Measurements from ENCODE around the gene FGR. TPM values are rescaled to one million over a fixed set of nuclear protein-coding genes. Genes with fewer than 3 reads are reported as not detected.

The FGR gene
- total RNA-seq, 1 donor from 2014 or later = not detected

DNA sequence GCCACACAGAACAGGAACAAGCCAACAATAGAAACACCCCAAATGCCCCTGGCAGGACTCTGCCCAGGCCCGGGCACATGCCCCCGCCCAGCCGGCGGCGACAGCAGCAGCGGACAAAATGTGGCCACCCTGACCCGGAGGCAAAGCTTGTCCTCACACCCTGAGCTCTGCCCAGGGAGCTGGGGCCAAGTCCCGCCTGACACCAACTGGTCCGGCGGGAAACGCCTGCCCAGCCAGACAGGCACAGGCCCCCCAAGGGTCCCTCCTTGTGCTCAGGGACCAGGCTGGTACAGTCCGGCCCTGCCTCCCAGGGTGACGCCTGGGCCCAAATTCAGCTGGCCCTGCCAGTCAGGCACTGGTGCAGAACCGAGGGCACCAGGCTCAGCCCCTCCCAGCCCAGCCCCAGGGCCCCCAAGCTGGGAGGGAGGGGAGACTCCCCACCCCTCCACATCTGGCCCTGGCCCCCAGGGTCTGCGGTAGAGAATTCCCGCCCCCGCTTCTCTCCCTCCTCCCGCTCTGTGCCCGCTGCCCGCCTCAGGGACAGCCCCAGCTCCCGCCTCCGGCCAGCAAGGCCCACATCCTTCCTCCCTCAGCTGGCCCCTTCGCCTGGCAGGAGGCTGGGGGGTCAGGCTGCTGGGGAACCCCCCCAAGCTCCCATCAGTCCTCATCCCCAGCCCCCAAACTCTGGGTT lies 33.1 kb downstream of the FGR start:
- Histone ChIP-seq H3K79me2 (ENCODE audit: insufficient read depth, low read length) (peaks cover 62% of the 10 kb centered on the region), H3K36me3 (ENCODE audit: insufficient read depth, low read length) (no peaks in the 10 kb centered on the region), H3K9me3 (ENCODE audit: insufficient read depth, low read depth, low read length) (no peaks in the 10 kb centered on the region), H2AFZ (ENCODE audit: low read depth, low read length) (no peak overlapping the region), H3K9ac (ENCODE audit: low read length) (peak overlapping the region; percentile 81), H3K4me3 (ENCODE audit: insufficient read depth, low read depth, low read length) (peak overlapping the region; percentile 72), H3K27ac (ENCODE audit: low read depth, low read length) (no peak overlapping the region), H3K4me2 (ENCODE audit: low read length) (peak overlapping the region; percentile 97), H3K4me1 (ENCODE audit: insufficient read depth, low read length) (peaks cover 55% of the 10 kb centered on the region), H3K27me3 (ENCODE audit: insufficient read depth, low read length) (no peaks in the 10 kb centered on the region), H4K20me1 (ENCODE audit: insufficient read depth, low read length) (peaks cover 59% of the 10 kb centered on the region)
- Mint-ChIP-seq H3K4me3 (ENCODE audit: unreplicated experiment) (peak overlapping the region; percentile 94), H3K27ac (ENCODE audit: unreplicated experiment) (no peak overlapping the region), H3K36me3 (ENCODE audit: low read depth, unreplicated experiment) (no peaks in the 10 kb centered on the region), H3K27me3 (ENCODE audit: low read depth, unreplicated experiment) (no peaks in the 10 kb centered on the region), H3K4me1 (ENCODE audit: low read depth, unreplicated experiment) (peaks cover 39% of the 10 kb centered on the region), H3K9me3 (ENCODE audit: unreplicated experiment) (no peaks in the 10 kb centered on the region)
- TF ChIP-seq EZH2 (IDR thresholded peaks at IDR 0.05; ENCODE audit: insufficient read depth, low read length) = no peak
- TF ChIP-seq, protein P1, sequence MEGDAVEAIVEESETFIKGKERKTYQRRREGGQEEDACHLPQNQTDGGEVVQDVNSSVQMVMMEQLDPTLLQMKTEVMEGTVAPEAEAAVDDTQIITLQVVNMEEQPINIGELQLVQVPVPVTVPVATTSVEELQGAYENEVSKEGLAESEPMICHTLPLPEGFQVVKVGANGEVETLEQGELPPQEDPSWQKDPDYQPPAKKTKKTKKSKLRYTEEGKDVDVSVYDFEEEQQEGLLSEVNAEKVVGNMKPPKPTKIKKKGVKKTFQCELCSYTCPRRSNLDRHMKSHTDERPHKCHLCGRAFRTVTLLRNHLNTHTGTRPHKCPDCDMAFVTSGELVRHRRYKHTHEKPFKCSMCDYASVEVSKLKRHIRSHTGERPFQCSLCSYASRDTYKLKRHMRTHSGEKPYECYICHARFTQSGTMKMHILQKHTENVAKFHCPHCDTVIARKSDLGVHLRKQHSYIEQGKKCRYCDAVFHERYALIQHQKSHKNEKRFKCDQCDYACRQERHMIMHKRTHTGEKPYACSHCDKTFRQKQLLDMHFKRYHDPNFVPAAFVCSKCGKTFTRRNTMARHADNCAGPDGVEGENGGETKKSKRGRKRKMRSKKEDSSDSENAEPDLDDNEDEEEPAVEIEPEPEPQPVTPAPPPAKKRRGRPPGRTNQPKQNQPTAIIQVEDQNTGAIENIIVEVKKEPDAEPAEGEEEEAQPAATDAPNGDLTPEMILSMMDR (IDR thresholded peaks at IDR 0.05; ENCODE audit: insufficient read depth, low read depth, low read length) = no peak
- FAIRE-seq (no peak), DNase-seq (ENCODE audit: low read depth) (no peak)

DNA sequence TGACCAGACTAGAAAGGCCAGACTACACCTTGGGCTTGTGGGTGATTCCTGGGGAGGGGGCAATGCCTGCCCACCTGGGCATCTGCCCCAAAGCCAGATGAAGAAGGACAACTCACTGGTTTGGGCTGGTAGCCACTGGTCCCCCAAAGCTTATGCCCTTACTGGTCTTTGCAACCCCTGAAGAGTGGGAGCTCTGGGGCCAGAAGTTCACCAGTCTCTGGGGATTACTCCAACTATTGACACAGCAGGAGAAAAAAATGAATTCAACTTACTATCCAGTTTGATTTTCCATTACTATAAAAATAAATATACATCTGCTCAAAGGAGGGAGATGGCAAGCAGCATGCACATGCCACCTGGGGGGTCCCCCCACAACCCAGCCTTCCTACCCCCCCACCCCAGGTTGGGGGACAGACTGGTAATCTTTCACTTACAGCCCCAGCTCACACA lies 33.6 kb downstream of the FGR start:
- H3K4me1 ChIP-seq (ENCODE audit: insufficient read depth, low read length) = peaks cover 55% of the 10 kb centered on the region
- Mint-ChIP-seq H3K27ac (ENCODE audit: unreplicated experiment) (no peak overlapping the region), H3K27me3 (ENCODE audit: low read depth, unreplicated experiment) (no peaks in the 10 kb centered on the region), H3K4me3 (ENCODE audit: unreplicated experiment) (peak overlapping the region; percentile 94), H3K9me3 (ENCODE audit: unreplicated experiment) (no peaks in the 10 kb centered on the region), H3K4me1 (ENCODE audit: low read depth, unreplicated experiment) (peaks cover 34% of the 10 kb centered on the region), H3K36me3 (ENCODE audit: low read depth, unreplicated experiment) (no peaks in the 10 kb centered on the region)
- no peak overlapping the region for H2AFZ ChIP-seq (ENCODE audit: low read depth, low read length)
- FAIRE-seq (no peak), DNase-seq (ENCODE audit: low read depth) (no peak)
- peak overlapping the region; percentile 72 for H3K4me3 ChIP-seq (ENCODE audit: insufficient read depth, low read depth, low read length)
- H3K27ac ChIP-seq (ENCODE audit: low read depth, low read length) = no peak overlapping the region
- peak overlapping the region; percentile 97 for H3K4me2 ChIP-seq (ENCODE audit: low read length)
- H4K20me1 ChIP-seq (ENCODE audit: insufficient read depth, low read length) = peaks cover 64% of the 10 kb centered on the region
- H3K27me3 ChIP-seq (ENCODE audit: insufficient read depth, low read length) = no peaks in the 10 kb centered on the region
- H3K9me3 ChIP-seq (ENCODE audit: insufficient read depth, low read depth, low read length) = no peaks in the 10 kb centered on the region
- no peak for TF ChIP-seq EZH2 (IDR thresholded peaks at IDR 0.05; ENCODE audit: insufficient read depth, low read length)
- TF ChIP-seq, protein P1 (IDR thresholded peaks at IDR 0.05; ENCODE audit: insufficient read depth, low read depth, low read length) = no peak
- H3K79me2 ChIP-seq (ENCODE audit: insufficient read depth, low read length) = peaks cover 68% of the 10 kb centered on the region
- H3K9ac ChIP-seq (ENCODE audit: low read length) = peak overlapping the region; percentile 81
- no peaks in the 10 kb centered on the region for H3K36me3 ChIP-seq (ENCODE audit: insufficient read depth, low read length)

Measured in astrocyte (in vitro differentiated cells and primary cell).